Panc1 (cell line): ENCODE measurements around the gene KCNJ12.

Source experiments
- CTCF ChIP-seq: fragments of 450-650 bp; IDR thresholded peaks from 2 replicates; pipeline ENCODE4 v1.5.1; 2017; ENCODE audit warnings: mild to moderate bottlenecking
- POLR2AphosphoS5 ChIP-seq: IDR thresholded peaks from 2 replicates; pipeline ENCODE4 v1.6.1; 2012; ENCODE audit warnings: mild to moderate bottlenecking, low read depth, low read length, moderate library complexity
- TF ChIP-seq, protein P1 (sequence below), 2 experiments: IDR thresholded peaks; 2 replicates each; pipeline ENCODE4 v1.6.1; 2011 to 2012; ENCODE audit warnings: low read depth in 2 of 2, control low read depth in 1 of 2, low read length in 1 of 2, mild to moderate bottlenecking in 1 of 2, moderate library complexity in 1 of 2; ENCODE audit not compliant: insufficient read depth in 1 of 2

DNA sequence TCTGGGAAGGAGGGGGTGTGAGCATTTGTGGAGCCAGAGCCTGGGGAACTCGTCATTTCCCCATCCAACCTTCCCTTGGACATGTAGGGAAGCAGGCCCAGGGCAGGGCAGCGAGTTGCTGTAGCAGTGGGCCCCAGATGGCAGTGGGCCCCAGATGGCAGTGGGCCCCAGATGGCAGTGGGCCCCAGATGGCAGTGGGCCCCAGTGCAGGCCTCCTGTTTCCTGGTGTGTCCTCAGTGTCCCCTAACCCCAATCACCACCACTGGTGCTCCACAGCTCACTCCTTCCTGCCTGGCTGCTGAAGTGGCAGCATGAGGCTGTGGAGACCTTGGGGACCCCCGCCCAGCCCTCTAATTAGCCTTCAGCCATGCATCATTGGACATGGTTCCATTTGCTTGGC, 4.5 kb downstream of the KCNJ12 start:
- TF ChIP-seq CTCF (no peak), POLR2AphosphoS5 (no peak)
- TF ChIP-seq, protein P1, sequence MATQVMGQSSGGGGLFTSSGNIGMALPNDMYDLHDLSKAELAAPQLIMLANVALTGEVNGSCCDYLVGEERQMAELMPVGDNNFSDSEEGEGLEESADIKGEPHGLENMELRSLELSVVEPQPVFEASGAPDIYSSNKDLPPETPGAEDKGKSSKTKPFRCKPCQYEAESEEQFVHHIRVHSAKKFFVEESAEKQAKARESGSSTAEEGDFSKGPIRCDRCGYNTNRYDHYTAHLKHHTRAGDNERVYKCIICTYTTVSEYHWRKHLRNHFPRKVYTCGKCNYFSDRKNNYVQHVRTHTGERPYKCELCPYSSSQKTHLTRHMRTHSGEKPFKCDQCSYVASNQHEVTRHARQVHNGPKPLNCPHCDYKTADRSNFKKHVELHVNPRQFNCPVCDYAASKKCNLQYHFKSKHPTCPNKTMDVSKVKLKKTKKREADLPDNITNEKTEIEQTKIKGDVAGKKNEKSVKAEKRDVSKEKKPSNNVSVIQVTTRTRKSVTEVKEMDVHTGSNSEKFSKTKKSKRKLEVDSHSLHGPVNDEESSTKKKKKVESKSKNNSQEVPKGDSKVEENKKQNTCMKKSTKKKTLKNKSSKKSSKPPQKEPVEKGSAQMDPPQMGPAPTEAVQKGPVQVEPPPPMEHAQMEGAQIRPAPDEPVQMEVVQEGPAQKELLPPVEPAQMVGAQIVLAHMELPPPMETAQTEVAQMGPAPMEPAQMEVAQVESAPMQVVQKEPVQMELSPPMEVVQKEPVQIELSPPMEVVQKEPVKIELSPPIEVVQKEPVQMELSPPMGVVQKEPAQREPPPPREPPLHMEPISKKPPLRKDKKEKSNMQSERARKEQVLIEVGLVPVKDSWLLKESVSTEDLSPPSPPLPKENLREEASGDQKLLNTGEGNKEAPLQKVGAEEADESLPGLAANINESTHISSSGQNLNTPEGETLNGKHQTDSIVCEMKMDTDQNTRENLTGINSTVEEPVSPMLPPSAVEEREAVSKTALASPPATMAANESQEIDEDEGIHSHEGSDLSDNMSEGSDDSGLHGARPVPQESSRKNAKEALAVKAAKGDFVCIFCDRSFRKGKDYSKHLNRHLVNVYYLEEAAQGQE (IDR thresholded peaks at IDR 0.05; ENCODE audit: insufficient read depth in 1 of 2, low read depth in 2 of 2, low read length in 1 of 2), result no peak
